CD4-positive, alpha-beta T cell (primary cell): ENCODE measurements around the gene ANKRD44. TPM values are rescaled to one million over a fixed set of nuclear protein-coding genes. Genes with fewer than 3 reads are reported as not detected.
A peak's percentile ranks its signal among the peaks of the same experiment; 100 is the strongest.
"Not testable (repeated sequence)": the region's sequence is repeated elsewhere in the genome, so short reads cannot be mapped to it uniquely, and the experiment has no call there.

Experiments
- ATAC-seq: fragments of 200-7000 bp; cut with Tn5 transposase; one replicate; pipeline ENCODE4 v1.10.0; 2022; ENCODE audit warnings: mild to moderate bottlenecking; ENCODE audit not compliant: poor library complexity
- CTCF ChIA-PET: fragments of 350-600 bp; sonication (Branson Sonifier 250); formaldehyde crosslinking; loops from one replicate; lab custom pipeline; 2021; ENCODE audit warnings: antibody characterized with exemption, inconsistent platforms; lab: Charles Lee
- POLR2A ChIA-PET: fragments of 350-600 bp; sonication (Branson Sonifier 250); formaldehyde crosslinking; loops from one replicate; lab custom pipeline; 2021; ENCODE audit warnings: antibody characterized with exemption, inconsistent platforms; lab: Charles Lee
- DNase-seq, 14 experiments: peaks; one replicate each; pipeline ENCODE4 v3.0.0-alpha.2; 2013 to 2020; ENCODE audit warnings: mixed read lengths in 2 of 14
- H3K27ac ChIP-seq, 2 donors: one replicate each; pipeline versions ENCODE4 v1.5.1 to v1.7.0; 2013; ENCODE audit warnings: low read length in 2 of 2, low read depth in 1 of 2, mild to moderate bottlenecking in 1 of 2
- H3K27me3 ChIP-seq, 2 experiments: 1 replicate in 1 of 2; 2 replicates in 1 of 2; pipeline versions ENCODE4 v1.6.1 to v1.7.0; 2013; ENCODE audit warnings: low read length in 2 of 2, control low read depth in 1 of 2, mild to moderate bottlenecking in 1 of 2, moderate library complexity in 1 of 2; ENCODE audit not compliant: insufficient read depth in 2 of 2, control insufficient read depth in 1 of 2
- H3K36me3 ChIP-seq: one replicate; pipeline ENCODE4 v1.6.1; 2013; ENCODE audit warnings: low read length, control low read depth; ENCODE audit not compliant: insufficient read depth
- H3K4me1 ChIP-seq: one replicate; pipeline ENCODE4 v1.6.1; 2013; ENCODE audit warnings: low read length, control low read depth; ENCODE audit not compliant: insufficient read depth
- H3K4me3 ChIP-seq: one replicate; pipeline ENCODE4 v1.5.1; 2013; ENCODE audit warnings: mild to moderate bottlenecking, low read length, moderate library complexity
- H3K9me3 ChIP-seq, 2 experiments: 1 replicate in 1 of 2; 2 replicates in 1 of 2; pipeline versions ENCODE4 v1.6.1 to v1.7.0; 2013; ENCODE audit warnings: low read length in 2 of 2, mild to moderate bottlenecking in 2 of 2, control low read depth in 1 of 2, moderate library complexity in 1 of 2; ENCODE audit not compliant: control insufficient read depth in 1 of 2, insufficient read depth in 1 of 2
- H3K27ac Mint-ChIP-seq: one replicate; pipeline ENCODE4 v1.8.0; 2020; ENCODE audit warnings: mixed read lengths
- H3K27me3 Mint-ChIP-seq: one replicate; pipeline ENCODE4 v1.8.0; 2021; ENCODE audit warnings: mixed read lengths
- H3K36me3 Mint-ChIP-seq: one replicate; pipeline ENCODE4 v1.8.0; 2021; ENCODE audit warnings: low read depth, mixed read lengths
- H3K4me1 Mint-ChIP-seq: one replicate; pipeline ENCODE4 v1.8.0; 2021; ENCODE audit warnings: low read depth, mixed read lengths
- H3K4me3 Mint-ChIP-seq: one replicate; pipeline ENCODE4 v1.8.0; 2020; ENCODE audit warnings: mild to moderate bottlenecking, mixed read lengths
- H3K9me3 Mint-ChIP-seq: one replicate; pipeline ENCODE4 v1.8.0; 2020; ENCODE audit warnings: mixed read lengths
- intact Hi-C, 2 experiments: fragments of 100-400 bp; cut with DNase I in 1 of 2; cut with micrococcal nuclease in 1 of 2; formaldehyde crosslinking; loops; one replicate each; pipeline versions ENCODE4 v1.15.1 to v1.9.0; 2023 to 2025; cut with DNase I, micrococcal nuclease
- total RNA-seq, 174 experiments: library from RNA in 2 of 174; stranded (reverse) in 2 of 174; gene quantifications; one replicate each; pipeline ENCODE4 v1.2.3 and lab custom pipeline; 2021 to 2026
- TF ChIP-seq, protein P1 (sequence below): fragments of 200-600 bp; IDR thresholded peaks from one replicate; pipeline ENCODE4 v1.8.0; 2022; ENCODE audit warnings: antibody characterized with exemption, mild to moderate bottlenecking

Gene ANKRD44
- total RNA-seq, 2 experiments from 2014 or later: 170 to 186 TPM

DNA sequence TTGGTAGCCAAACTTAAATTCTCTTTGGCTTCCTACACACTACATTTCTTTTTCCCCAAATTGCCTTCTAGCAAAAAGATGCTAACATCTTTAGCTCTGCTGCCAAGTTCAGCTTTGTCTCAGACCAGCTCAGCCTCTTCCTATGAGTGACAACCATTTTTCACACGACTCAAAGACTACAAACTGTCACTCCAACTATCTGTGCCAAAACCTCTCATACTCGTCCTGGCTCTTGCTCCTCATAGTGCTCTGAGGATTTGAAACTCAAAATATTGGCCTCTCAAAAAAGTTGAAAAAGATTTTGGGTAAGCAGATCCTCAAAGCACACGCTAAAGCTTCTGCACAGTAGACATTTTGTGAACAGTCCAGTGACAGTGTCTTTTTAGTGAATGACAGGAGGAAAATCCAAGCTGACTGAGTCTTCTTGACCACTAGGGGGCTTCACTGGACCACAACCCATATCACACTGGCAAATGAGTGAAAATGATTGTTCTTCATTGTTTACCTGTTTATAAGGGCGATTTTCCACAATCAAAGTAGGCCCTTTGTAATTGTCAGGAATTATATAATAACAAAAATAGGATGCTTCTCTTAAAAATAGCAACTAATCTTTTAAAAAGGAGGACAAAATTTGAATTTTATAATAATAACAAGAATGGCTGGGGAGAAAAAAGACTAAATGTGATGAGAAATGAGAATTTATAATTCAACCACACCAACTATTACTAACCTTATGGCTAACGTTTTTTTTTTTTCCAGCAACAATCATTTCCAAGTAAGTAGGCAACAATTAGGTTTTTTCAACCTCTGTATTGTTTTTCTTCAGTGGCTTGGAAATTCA, 298.6 kb downstream of the ANKRD44 start:
- no peaks in the 10 kb centered on the region for H3K9me3 Mint-ChIP-seq
- intact Hi-C loops: loop anchor here (1.0 kb wide), 1 partner anchor 366 kb away; no protein-coding TSS in a partner anchor
- CTCF ChIA-PET: interaction anchor here (0.5 to 1.6 kb wide), 3 partner anchors 9 to 366 kb away, joined by 3 to 6 read pairs (median 5); no protein-coding TSS in a partner anchor
- Histone ChIP-seq H3K27ac (no peak overlapping the region), H3K27me3 (no peaks in the 10 kb centered on the region), H3K4me1 (peaks cover 2% of the 10 kb centered on the region), H3K9me3 (no peaks in the 10 kb centered on the region), H3K36me3 (peaks cover 92% of the 10 kb centered on the region), H3K4me3 (no peak overlapping the region)
- H3K36me3 Mint-ChIP-seq: peaks cover 94% of the 10 kb centered on the region
- POLR2A ChIA-PET: interaction anchor here (0.6 kb wide), 1 partner anchor 63 kb away, joined by 3 read pairs; no protein-coding TSS in a partner anchor
- peak overlapping the region; percentile 55 for H3K27ac Mint-ChIP-seq
- TF ChIP-seq, protein P1, sequence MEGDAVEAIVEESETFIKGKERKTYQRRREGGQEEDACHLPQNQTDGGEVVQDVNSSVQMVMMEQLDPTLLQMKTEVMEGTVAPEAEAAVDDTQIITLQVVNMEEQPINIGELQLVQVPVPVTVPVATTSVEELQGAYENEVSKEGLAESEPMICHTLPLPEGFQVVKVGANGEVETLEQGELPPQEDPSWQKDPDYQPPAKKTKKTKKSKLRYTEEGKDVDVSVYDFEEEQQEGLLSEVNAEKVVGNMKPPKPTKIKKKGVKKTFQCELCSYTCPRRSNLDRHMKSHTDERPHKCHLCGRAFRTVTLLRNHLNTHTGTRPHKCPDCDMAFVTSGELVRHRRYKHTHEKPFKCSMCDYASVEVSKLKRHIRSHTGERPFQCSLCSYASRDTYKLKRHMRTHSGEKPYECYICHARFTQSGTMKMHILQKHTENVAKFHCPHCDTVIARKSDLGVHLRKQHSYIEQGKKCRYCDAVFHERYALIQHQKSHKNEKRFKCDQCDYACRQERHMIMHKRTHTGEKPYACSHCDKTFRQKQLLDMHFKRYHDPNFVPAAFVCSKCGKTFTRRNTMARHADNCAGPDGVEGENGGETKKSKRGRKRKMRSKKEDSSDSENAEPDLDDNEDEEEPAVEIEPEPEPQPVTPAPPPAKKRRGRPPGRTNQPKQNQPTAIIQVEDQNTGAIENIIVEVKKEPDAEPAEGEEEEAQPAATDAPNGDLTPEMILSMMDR: peak; percentile 75
- ATAC-seq: peak; percentile 56
- no peak overlapping the region for H3K4me3 Mint-ChIP-seq
- peaks cover 8% of the 10 kb centered on the region for H3K4me1 Mint-ChIP-seq
- H3K27me3 Mint-ChIP-seq: no peaks in the 10 kb centered on the region
- DNase-seq: peak in 6 of 14 experiments; percentile 11 to 69 (median 33)

DNA sequence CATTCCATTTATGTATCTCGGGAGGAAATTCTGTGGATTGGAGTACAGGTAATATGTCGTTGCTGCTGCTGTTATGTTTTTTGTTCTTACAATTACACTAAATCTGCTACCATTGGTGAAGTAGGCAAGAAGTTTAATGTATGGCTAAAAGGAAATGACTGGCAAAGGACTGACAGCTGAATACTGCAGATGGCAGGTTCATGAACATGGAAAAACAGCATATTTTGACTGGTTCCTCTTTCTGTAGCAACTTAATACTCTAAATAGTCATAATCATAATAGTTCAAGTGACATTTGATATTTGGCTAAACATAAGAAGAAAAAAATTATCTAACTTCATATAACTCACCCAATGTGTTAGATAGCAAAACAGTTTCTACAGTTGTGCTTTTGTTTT, 299.6 kb downstream of the ANKRD44 start:
- H3K27me3 ChIP-seq: no peaks in the 10 kb centered on the region
- H3K9me3 ChIP-seq: no peaks in the 10 kb centered on the region
- intact Hi-C loops: no loop called here
- Mint-ChIP-seq H3K4me3 (no peak overlapping the region), H3K4me1 (peaks cover 8% of the 10 kb centered on the region), H3K27ac (no peak overlapping the region), H3K27me3 (no peaks in the 10 kb centered on the region), H3K9me3 (no peaks in the 10 kb centered on the region), H3K36me3 (peaks cover 96% of the 10 kb centered on the region)
- TF ChIP-seq, protein P1: no peak
- peaks cover 93% of the 10 kb centered on the region for H3K36me3 ChIP-seq
- H3K4me3 ChIP-seq: no peak overlapping the region
- no peak for ATAC-seq
- DNase-seq: no peak
- peaks cover 2% of the 10 kb centered on the region for H3K4me1 ChIP-seq
- ChIA-PET POLR2A (no interaction called here), CTCF (interaction anchor here (0.6 to 1.6 kb wide), 2 partner anchors 22 to 367 kb away, joined by 3 to 5 read pairs; no protein-coding TSS in a partner anchor)
- no peak overlapping the region for H3K27ac ChIP-seq

DNA sequence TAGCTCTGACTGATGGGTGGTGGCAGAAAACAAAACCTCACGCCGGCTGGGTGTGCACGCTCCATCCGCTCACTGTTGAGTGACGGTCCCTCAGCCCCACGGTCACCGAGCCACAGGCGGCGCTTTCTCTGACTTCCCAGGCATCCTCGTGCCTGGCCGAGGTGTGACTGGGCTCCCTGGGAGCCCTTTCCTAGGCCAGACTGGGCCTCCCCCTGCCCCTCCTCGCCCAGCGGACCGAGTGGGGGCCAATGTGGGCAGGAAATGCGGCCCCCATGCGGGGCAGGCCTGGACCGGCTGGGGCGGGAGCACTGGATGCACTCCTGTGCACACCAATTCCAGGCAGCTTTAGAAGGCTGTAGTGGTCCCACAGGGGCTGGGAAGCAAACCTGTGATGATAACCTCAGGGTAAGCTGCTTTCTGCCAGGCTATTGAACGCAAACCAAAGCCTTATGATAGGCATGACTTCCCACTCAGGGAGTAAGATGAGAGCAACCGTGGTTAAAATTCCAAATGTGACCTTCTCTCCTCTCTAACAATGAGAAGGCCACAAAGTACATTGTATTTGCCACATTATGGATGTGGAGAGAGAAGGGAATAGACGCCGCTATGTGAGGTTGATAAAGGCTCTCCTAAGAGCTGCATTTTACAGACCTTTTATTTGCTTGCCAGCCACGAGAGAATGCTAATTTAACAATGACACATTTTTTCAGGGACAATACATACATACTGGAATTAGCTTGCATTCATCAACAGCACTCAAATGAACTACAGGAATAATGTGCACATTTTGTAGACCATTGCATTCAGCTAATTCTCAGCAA, 300.2 kb downstream of the ANKRD44 start:
- Histone ChIP-seq H3K4me3 (no peak overlapping the region), H3K9me3 (no peaks in the 10 kb centered on the region), H3K27me3 (no peaks in the 10 kb centered on the region), H3K27ac (no peak overlapping the region), H3K4me1 (peaks cover 2% of the 10 kb centered on the region), H3K36me3 (peaks cover 93% of the 10 kb centered on the region)
- TF ChIP-seq, protein P1: no peak
- no peak for DNase-seq
- Mint-ChIP-seq H3K27ac (no peak overlapping the region), H3K36me3 (peaks cover 96% of the 10 kb centered on the region), H3K9me3 (no peaks in the 10 kb centered on the region), H3K4me3 (no peak overlapping the region), H3K4me1 (peaks cover 8% of the 10 kb centered on the region), H3K27me3 (no peaks in the 10 kb centered on the region)
- POLR2A ChIA-PET: no interaction called here
- intact Hi-C loops: no loop called here
- CTCF ChIA-PET: interaction anchor here (0.6 kb wide), 1 partner anchor 23 kb away, joined by 3 read pairs; no protein-coding TSS in a partner anchor
- no peak for ATAC-seq

DNA sequence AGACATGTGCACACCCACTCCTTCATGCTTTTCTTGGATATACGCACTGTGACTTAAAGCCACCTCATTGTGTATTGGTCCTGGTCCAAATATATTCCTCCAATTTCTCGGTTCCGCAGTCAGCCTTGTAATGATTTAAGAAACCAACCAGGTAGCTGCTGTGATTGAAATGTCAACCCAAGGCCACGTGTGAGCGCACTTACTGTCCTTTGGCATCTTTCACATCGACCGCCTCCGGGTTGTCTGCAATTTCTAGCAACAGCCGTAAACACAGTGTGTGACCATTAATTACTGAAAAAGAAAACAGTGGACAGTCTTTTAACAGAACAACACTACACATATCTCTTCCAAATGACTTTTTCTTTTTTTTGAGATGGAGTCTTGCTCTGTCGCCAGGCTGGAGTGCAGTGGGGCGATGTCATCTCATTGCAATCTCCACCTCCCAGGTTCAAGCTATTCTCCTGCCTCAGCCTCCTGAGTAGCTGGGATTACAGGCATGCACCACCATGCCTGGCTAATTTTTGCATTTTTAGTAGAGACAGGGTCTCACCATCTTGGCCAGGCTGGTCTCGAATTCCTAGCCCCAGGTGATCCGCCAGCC, 301.7 kb downstream of the ANKRD44 start:
- H3K27ac ChIP-seq, H3K9me3 Mint-ChIP-seq, H3K4me1 ChIP-seq, H3K27ac Mint-ChIP-seq, intact Hi-C loops, H3K27me3 ChIP-seq, H3K27me3 Mint-ChIP-seq, CTCF ChIA-PET, ATAC-seq, DNase-seq, POLR2A ChIA-PET, H3K9me3 ChIP-seq, H3K4me3 ChIP-seq, H3K4me1 Mint-ChIP-seq, H3K4me3 Mint-ChIP-seq: not testable (repeated sequence)
- H3K36me3 Mint-ChIP-seq: peaks cover 94% of the 10 kb centered on the region
- peaks cover 85% of the 10 kb centered on the region for H3K36me3 ChIP-seq
